ENCODE results near the gene FBN1.

The FBN1 gene

DNA sequence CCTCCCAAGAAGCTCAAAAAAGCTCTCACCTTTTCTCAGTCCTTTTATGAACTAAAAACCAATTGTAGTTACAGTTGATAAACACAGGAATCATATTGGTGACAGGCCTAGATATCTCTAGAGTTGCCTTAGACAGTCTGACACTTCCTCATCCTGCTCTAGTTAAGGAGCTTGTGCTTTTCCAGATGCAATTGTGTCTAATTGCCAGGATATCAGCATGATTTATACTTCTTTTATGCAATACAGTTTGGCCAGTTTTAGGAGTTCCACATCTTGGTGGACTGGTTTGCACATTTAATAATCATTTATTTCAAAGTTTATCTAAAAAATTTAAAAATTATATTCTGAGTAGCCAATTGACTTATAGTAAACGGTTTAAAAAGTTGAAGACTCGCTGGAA is 218.6 kb downstream of the FBN1 start:
- no peak for DNase-seq (ENCODE audit: low spot score)

DNA sequence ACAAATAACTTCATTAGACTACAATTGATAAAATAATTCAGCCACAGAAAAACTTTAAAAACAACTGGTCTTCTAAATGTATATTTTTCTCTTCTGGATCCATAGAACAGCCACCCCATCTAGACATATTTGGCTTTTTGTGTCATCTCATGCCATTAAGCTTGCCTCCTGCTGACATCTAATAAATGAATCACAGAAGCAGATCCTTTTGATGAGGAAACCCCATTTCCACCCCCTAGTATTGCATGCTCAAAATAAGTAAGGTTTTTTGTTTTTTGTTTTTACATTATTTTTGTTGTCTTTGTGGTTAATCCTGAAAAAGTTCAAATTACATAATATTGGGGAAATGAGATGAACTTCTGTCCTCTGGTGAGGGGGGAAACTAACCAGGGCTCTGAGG is 219.5 kb downstream of the FBN1 start:
- DNase-seq (ENCODE audit: low spot score), result no peak

DNA sequence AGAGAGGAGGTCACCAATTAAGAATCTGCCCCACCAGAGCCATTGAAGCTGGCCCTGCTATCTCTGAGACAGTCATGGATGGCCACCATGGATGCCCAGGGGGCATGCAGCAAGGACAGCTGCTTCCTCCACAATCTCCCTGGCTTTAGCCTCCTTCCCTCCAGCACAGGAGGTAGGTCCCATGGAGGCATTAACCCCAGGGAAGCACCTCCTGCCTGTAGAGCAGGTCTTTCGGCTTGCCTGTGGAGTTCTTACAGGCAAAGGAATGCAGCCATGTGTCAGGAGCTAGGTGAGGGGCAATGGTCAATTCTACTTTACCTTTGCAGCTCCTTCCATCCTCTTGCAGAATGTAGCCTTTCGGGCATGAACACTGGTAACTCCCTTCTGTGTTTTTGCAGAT is 220.5 kb downstream of the FBN1 start:
- no peak for DNase-seq (ENCODE audit: low spot score)

DNA sequence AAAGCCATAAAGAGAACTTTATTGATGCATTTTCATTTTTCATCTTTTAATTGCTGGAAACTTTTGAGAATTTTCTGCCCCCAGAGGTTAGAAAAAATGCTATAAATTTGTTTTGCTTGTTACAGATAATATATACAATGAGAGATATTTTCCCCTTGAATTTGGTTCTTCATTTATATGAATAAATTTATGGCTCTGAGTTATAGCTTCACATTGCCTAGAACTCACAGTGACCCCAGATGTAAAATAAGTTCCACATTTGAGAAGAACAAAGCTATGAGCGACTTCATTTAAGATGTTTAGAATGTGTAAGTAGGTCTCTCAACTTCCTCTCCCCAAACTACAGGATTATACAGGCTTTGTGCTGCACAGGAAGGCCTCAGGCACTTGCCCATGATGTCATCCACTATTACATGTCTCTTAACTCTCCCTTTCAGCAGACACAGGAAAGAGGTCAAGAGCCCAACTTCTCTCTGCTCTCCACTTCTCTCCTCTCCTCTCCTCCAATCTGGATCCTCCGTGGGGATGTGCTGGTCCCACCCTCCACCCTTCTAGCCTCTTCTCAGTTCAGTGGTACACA is 221.5 kb downstream of the FBN1 start:
- no peak for DNase-seq (ENCODE audit: low spot score)

DNA sequence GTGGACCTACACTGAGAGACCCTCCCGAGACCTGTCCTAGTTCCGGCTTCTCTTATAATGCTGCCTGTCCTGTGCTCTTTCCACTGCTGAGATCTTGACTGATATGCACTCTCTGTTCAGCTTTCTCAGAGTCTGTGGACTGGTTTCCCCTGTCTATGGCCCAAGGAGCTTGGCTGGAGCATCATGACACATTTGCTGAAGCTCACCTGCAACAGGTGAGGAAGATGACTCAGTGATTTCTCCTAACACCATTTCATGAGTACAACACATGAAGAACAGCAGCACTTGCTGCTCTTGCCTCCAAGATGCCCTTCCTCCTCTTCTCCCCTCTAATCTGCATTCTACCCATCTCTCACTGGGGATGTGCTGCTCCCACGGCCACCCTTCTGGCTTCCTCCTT is 222.2 kb downstream of the FBN1 start:
- no peak for DNase-seq (ENCODE audit: low spot score)

DNA sequence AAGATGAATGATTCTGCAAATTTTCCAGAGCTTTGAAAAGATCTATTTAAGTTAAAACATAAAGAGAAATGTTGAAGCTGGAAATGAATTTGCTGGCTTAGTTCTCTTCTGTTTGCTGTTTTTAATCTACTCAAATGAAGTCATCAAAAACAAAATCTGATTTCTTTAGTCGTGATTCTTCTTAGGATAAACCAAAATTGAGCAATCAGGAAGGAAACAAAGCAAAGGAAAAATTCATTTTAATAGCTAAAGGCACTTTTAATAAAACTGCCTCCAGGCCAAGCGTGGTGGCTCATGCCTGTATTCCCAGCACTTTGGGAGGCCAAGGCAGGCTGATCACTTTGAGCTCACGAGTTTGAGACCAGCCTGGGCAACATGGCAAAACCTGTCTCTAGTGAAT is 223.1 kb downstream of the FBN1 start:
- DNase-seq (ENCODE audit: low spot score), result no peak

DNA sequence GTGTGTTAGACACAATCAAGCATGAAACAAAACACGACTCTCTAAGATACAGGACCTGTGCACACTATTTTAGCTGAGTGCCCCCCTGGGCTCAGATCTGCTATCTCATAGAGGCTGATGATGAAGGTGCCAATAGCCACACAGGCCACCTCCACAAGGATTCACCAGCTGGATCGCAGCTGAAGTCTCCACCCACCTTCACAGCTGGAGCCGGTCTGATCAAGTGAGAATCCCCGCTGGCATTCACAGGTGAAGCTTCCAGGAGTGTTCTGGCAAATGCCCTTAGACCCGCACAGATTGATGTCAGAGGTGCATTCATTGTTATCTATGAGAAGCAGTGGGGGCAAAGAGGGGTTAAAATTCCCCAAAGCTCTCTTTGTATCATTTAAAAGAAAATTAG is 224.1 kb downstream of the FBN1 start:
- no peak for DNase-seq (ENCODE audit: low spot score)

DNA sequence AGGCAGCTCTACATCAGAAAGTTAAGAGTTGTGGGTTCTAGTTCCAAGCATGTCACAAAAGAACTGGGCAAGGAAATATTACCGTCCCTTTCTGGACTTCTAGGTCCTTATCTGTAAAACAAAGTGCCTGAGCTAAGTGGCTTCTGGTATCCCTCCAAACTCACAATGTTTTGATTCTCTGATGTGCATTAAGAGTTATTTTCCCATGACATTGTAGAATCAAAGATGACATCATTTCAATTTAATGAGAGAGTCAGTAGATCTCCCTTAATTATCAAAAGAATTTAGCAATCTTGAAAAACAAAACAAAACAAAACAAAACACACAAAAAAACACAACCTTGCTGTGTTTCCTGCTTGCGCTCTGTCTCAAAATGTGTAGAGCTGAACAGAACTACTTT is 225.6 kb downstream of the FBN1 start:
- DNase-seq (ENCODE audit: low spot score), result no peak

DNA sequence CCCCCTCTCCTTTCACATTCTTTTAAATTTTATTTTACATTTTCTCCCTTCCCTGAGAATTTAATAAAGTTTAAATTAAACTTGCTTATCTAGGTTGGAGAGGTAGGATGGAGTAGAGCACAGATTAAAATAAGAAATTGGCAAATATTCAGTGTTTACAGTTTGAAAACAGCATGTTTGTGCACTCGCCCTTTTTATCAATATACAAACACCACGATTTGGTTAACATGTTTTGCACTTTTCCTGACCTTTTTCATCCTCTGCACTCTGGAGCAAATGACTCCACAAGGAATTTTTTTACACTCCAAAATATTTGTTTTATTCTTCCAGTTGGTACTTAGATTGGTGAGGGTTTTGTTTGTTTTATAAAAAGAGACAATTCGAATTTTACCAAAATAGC is 227.2 kb downstream of the FBN1 start:
- no peak for DNase-seq (ENCODE audit: low spot score)

DNA sequence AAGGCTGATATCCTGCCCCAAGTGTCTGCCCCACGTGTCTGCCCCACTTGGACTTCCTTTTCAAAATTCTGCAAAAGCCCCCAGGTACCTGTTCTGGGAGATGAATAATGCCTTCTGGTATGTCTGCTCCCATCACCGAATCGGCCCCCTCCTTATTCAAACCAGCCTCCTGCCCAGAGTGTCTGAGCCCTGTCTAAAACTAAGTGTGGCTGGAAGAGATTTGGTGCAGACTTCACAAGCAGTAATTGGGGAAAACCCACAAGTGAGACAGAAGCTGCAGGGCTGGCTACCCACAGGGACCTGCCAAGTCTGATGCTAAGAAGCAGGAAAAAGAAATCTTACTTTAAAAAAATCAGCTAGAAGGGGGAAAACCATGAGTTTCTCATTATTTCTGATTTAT is 229.2 kb downstream of the FBN1 start:
- no peak for DNase-seq (ENCODE audit: low spot score)

DNA sequence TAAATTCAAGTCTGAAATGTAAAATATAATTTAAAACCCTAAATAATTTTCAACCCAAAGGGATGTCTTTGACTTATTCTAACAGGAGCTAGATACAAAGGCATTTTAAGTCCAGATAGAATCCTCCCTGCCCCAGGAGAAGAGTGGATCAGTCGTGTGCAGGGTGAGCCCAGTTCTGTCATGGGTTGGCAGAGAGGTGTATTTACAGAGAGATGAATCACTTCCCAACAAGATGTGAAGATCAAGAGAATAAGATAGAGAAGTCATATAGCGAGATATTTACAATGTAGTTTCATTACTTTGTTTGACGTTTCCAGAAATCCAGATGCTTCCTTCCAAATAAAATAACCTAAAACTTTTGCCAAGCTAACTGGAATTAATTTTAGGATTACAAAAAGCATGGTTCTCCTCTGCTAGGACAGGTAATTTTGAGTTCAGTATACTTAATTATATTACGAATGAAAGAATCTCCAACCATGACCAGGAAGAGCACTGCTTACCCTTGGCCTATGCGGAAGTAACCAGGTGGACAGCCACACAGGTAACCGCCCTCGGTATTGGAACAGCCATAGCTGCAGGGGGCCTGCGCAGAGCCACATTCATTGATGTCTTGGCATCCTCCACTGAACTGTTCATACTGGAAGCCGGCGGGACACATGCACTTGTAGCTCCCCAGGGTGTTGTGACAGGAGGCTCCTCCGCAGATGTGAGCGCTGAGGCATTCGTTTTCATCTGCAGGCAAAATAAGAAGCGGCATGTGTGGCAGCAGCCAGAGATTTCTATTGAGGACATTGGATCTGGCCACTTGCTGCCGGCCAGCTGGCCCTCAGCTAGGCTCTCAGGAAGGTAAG is 230.2 kb downstream of the FBN1 start:
- DNase-seq (ENCODE audit: low spot score), result no peak

DNA sequence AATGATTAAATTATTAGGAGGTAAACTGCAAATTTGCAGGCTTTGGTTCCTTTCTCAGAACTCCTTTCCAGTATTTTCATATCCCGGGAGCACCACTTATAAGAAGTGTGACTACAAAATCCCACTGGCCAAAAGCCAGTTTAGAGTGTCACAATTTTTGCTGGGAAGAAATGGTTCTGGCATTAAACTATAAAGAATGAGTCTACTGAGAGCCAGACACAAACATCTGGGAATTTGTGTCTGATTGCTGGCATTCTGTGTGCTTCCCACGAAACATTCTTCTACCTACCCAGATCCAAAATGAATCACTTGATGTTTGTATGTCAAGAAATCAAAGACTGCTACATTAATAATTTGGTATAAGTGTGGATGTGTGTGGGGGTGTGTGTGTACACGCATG is 231.5 kb downstream of the FBN1 start:
- DNase-seq (ENCODE audit: low spot score), result no peak

DNA sequence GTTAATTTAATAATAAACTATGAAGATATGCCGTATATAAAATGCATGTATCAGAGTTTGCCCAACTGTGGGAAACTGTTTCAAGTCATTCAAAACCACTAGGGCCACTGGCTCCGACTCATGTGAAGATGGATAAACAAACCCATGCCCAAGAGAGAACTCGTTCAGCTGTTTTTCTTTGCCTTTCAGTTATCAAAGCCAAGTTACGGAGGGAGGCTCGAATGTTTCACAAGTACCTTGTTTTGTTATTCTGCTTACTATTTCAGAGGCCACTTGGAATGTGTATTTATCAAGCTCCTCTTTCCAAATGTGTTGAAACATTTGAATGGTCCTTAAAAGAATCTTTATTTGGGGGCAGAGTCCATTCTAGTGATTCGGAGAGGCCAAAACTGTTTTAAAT is 232.2 kb downstream of the FBN1 start:
- no peak for DNase-seq (ENCODE audit: low spot score)

DNA sequence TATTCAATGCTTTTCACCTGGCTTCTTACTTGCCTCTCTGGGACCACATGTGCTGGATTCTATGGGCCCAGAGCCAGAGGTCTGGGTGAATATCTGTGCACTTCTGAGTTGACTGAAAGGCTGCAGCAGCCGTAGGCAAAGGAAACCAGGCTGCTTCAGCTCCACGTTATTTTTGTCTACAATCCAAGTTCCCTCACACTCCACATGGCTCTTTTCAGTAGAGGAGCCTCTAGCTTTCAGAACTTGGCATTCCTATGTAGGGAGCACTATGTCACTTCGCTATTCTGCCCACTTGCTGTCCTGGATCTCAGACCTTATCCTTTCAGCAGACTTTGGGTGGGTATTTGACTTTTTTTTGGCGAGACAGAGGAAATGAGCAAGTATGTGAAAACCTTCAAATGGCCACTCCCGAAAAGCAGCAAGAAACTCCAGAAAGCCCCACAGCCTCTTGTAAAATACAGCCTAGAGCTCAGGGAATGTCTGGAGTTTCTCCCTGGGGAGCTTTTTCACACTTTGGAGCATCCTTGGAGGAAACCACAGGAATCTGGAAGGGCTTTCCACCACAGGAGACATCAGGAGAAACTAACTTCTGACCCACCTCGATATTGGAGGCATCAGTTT is 233.4 kb downstream of the FBN1 start:
- DNase-seq (ENCODE audit: low spot score), result no peak

DNA sequence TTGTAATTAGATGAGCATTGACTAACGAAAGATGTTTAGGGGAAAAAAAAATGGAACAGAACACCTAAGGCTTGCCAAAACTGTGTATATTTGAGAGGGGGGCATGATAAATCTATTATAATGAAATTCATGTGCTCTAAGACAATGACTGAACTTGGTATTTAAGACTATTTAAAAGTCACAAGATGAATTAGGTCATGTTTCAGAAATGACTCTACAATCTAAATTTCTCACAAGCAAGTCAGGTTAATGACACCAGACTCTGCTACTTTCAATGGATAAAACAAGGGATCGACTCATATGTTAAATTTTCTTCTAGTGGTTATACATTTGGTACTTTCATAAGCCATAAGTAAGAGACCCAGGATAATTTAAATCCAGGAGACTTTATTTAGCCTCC is 235.9 kb downstream of the FBN1 start:
- no peak for DNase-seq (ENCODE audit: low spot score)

DNA sequence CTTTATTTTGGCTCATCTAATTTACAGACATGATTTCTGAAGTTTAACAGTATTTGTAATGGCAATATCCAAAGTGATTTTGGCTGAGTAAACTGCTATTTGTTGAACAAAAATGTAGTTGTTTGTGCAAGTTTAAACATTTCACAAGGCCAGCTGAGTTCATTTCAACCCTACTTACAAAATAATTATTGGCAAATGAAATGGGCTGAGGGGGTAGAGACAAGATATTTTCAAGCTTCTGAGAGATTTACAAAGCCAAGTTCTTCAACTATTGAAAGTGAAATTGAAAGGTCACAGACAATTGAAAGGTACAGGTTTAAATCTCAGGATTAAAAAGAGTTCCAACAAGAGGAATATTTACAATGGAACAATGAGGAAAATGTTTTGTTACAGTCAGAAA is 237.2 kb downstream of the FBN1 start:
- DNase-seq (ENCODE audit: low spot score), result no peak

DNA sequence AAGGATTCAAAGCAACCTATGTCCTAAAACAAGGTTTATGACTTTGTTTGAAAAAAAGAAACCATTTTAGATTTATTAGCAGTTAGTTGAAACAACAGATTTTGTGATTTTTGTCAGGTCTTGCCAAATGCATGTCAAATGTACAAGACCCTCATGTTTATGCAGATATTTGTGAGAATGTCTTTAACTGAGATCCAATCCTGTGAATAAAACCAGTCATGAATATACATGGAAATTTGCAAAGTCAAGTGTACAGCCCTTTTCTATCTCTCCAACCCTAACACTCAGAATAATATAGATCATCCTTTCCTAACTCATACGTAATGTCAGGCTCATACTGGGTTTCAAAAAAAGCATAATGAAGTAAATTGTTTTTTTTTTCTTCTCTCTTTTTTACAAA is 237.9 kb downstream of the FBN1 start:
- DNase-seq (ENCODE audit: low spot score), result no peak

DNA sequence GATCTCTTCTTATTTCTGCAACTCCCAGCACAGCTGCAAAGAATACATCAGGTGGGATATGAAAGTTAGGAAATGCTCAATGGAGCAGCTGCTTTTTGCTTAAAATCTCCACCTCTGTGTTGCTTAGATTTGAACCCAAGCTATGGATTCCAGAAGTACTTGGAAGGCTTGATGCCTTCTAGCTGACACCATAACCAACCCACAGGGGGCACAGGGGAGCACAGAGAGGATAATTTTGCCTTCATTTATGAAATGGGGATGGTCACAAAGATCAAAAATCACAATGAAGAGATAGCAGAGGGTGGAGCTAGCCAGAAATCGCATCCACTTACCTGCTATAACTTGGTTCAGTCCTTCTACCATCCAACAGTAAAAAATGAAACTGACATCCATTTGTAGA is 238.6 kb downstream of the FBN1 start:
- DNase-seq (ENCODE audit: low spot score), result no peak

DNA sequence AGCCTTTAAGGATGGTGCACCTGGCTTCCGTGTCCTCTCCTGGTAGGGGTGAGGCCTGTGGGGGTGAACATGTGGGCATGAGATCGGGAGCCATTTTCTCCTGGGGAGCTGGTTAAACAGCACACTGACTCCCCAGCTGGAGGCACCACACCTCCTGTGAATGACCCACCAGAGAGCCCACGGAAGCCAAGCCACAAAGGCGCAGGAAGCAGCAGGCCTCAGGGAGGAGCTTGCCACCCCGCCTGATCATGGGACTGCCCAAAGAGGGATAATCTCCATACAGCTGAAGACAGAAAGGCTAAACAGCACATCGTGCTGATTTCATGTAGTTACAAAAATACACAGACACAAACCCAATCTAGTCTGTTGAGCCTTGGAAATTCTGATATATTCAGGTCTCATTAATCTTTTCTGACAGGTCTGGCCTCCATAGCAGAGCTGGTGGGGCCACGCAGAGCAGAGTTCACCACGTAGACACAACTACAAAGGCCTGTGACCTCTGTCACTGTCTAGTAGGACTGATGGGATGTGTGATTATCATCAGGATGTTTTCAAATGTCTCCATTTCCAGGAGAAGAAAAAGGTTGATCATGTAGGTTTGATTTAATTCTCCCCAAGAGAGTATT is 239.1 kb downstream of the FBN1 start:
- no peak for DNase-seq (ENCODE audit: low spot score)

DNA sequence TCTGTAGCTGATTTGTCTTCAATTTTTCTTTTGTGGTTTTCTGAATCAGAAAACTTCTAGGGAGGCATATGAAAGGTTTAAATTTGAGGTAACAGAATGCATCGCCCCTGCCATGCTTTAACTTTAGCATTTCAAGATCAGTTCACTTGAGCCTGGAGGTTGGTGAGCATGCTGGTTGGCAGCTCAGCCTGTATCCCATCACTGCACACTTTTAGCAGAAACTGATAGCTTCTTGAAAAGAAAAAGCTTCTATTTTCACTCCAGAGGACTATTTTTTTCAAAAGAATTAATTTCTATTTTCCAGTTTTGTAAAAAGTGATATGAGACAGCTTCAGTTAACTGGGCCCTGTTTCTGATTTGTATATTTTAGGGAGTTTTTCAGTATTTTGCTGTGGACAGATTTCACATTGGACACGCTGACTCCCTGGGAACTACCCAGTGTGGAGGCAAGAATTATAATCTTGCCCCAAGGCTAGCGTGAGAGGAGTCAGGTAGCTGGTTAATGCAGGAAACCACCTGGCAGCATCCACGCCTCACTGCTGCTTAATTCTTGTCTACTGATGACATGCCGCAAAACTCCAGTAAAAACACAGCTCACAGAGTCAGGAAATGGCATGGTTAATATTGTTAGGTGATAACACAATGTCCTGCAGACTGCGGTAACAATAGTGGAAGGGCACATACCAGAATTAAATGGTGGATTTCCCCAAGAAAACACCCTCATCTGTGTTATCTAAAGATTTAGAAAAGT is 242.9 kb downstream of the FBN1 start:
- no peak for DNase-seq (ENCODE audit: low spot score)

DNA sequence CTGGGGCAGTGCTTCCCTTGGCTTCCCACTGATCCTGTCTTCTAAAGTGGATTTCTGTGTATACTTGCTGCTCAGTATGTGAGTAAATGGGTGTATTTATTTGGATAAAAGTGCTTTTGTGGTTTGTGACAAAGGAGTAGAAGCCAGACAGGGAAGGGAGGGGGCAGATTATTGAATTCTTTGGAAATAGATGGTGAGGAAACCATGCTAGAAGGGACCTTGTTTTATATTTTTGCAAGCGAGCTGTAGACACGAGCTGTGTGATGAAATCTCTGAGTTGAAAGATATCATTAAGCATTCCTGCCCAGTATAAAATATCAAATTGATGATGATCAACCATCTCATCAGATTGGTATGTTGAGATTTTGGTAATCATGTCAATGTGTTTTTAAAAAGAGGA is 245.4 kb downstream of the FBN1 start:
- DNase-seq (ENCODE audit: low spot score), result no peak

DNA sequence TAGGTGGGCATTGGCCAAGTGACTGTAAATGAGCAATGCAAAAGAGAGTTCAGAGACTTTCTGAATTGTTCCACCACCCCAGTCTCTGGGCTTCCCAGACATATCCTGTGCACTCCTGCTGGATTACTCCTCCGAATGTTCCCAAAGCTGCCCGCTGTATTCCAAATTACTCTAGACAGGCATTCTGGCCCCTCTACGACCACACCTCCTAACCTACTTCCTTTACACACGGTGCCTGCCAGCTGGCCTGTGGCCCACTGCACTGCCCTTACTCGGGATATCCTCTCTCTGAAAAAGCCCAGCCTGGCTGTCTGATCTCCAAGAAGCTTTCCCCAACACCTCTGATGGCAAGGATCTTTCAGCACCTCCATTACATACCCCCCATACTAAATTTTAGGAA is 247.7 kb downstream of the FBN1 start:
- DNase-seq (ENCODE audit: low spot score), result no peak

Measured in hematopoietic multipotent progenitor cell treated with erythropoietin and hydrocortisone succinate and interleukin-3 and kit ligand, for 17 days (in vitro differentiated cells).